Panc1 (cell line): ENCODE measurements around the gene ATL2. TPM values are rescaled to one million over a fixed set of nuclear protein-coding genes. Genes with fewer than 3 reads are reported as not detected.

Experiments
- ATAC-seq: fragments of 200-7000 bp; cut with Tn5 transposase; 2 replicates; pipeline ENCODE4 v1.9.1; 2020; ENCODE audit warnings: mild to moderate bottlenecking, moderate library complexity
- BruUV-seq: library from RNA; stranded (reverse); fragments of 400-500 nt; replicated peaks from 2 replicates; lab custom pipeline; 2021; lab: Mats Ljungman, UMichigan
- CTCF ChIA-PET: fragments of 300-600 bp; sonication (Branson Sonifier 250); formaldehyde crosslinking; loops from one replicate; lab custom pipeline; 2022; ENCODE audit warnings: antibody characterized with exemption; lab: Charles Lee
- POLR2A ChIA-PET: fragments of 300-600 bp; sonication (Branson Sonifier 250); formaldehyde crosslinking; loops from one replicate; lab custom pipeline; 2022; ENCODE audit warnings: antibody characterized with exemption; lab: Charles Lee
- DNase-seq: peaks from one replicate; pipeline ENCODE4 v3.0.0-alpha.2; 2010; ENCODE audit warnings: low read depth, low spot score
- H3K27ac ChIP-seq: 2 replicates; pipeline ENCODE4 v1.5.1; 2011; ENCODE audit warnings: mild to moderate bottlenecking, low read length, inconsistent platforms
- H3K27me3 ChIP-seq: fragments of 200-500 bp; sonication (Bioruptor generic); 2 replicates; pipeline ENCODE4 v1.6.0; 2014; ENCODE audit warnings: low read length, inconsistent platforms; ENCODE audit not compliant: control insufficient read depth, insufficient read depth
- H3K36me3 ChIP-seq: fragments of 200-500 bp; sonication (Bioruptor generic); 2 replicates; pipeline ENCODE4 v1.5.1; 2014; ENCODE audit warnings: inconsistent platforms, mild to moderate bottlenecking, low read length, moderate library complexity; ENCODE audit not compliant: control insufficient read depth, insufficient read depth
- H3K4me1 ChIP-seq: 2 replicates; pipeline ENCODE4 v1.5.1; 2011; ENCODE audit warnings: inconsistent platforms, mild to moderate bottlenecking, low read length, moderate library complexity; ENCODE audit not compliant: control insufficient read depth, insufficient read depth
- H3K4me3 ChIP-seq, 2 experiments: 2 replicates each; pipeline ENCODE4 v1.5.1; 2011 to 2012; ENCODE audit warnings: low read depth in 2 of 2, low read length in 2 of 2, mild to moderate bottlenecking in 2 of 2, inconsistent platforms in 1 of 2, moderate library complexity in 1 of 2
- H3K9me3 ChIP-seq: fragments of 200-500 bp; sonication (Bioruptor generic); 2 replicates; pipeline ENCODE4 v1.5.1; 2014; ENCODE audit warnings: low read depth, mild to moderate bottlenecking, inconsistent platforms, low read length, moderate library complexity; ENCODE audit not compliant: control insufficient read depth, insufficient read depth
- POLR2AphosphoS5 ChIP-seq: IDR thresholded peaks from 2 replicates; pipeline ENCODE4 v1.6.1; 2012; ENCODE audit warnings: mild to moderate bottlenecking, low read depth, low read length, moderate library complexity
- SIN3A ChIP-seq: IDR thresholded peaks from 2 replicates; pipeline ENCODE4 v1.6.1; 2012; ENCODE audit warnings: low read depth, mild to moderate bottlenecking, low read length, moderate library complexity, borderline replicate concordance; ENCODE audit not compliant: insufficient read depth
- TCF7L2 ChIP-seq: IDR thresholded peaks from 2 replicates; pipeline ENCODE4 v1.6.1; 2011; ENCODE audit warnings: mild to moderate bottlenecking, low read depth, low read length, inconsistent platforms
- in situ Hi-C: cut with HindIII; loops from 2 replicates; pipeline ENCODE4 v1.10.0; 2016; ENCODE audit warnings: low sequenced_read_pairs, low pct_unique_long_range_greater_than_20kb
- intact Hi-C: fragments of 100-400 bp; cut with micrococcal nuclease; formaldehyde crosslinking; loops from one replicate; pipeline ENCODE4 v1.10.0; 2022; ENCODE audit not compliant: unreplicated experiment
- total RNA-seq: library from RNA; stranded (reverse); gene quantifications from one replicate; pipeline ENCODE4 v1.2.1, GENCODE V29; 2021; ENCODE audit not compliant: unreplicated experiment
- TF ChIP-seq, protein P1 (sequence below), 2 experiments: IDR thresholded peaks; 2 replicates each; pipeline ENCODE4 v1.6.1; 2011 to 2012; ENCODE audit warnings: low read depth in 2 of 2, control low read depth in 1 of 2, low read length in 1 of 2, mild to moderate bottlenecking in 1 of 2, moderate library complexity in 1 of 2; ENCODE audit not compliant: insufficient read depth in 1 of 2
- TF ChIP-seq, protein P2 (sequence below): fragments of 450-650 bp; IDR thresholded peaks from 2 replicates; pipeline ENCODE4 v1.5.1; 2017; ENCODE audit warnings: mild to moderate bottlenecking

The ATL2 gene
- total RNA-seq, 1 experiment from 2014 or later: 78.7 TPM

DNA sequence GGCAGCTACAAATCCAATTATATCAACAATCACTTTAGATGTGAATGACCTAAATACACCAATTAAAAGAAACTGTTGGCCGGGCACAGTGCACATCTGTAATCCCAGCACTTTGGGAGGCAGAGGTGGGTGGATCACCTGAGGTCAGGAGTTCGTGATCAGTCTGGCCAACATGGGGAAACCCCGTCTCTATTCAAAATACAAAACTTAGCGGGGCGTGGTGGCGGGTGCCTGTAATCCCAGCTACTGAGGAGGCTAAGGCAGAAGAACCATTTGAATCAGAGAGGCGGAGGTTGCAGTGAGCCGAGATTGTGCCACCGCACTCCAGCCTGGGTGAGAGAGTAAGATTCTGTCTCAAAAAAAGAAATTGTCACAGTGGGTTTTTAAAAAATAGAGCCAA is 49.5 kb downstream of the ATL2 start:
- no peaks in the 10 kb centered on the region for H3K27me3 ChIP-seq
- ChIA-PET POLR2A (no interaction called here), CTCF (no interaction called here)
- TF ChIP-seq TCF7L2: no peak
- TF ChIP-seq POLR2AphosphoS5: no peak
- TF ChIP-seq, protein P1, sequence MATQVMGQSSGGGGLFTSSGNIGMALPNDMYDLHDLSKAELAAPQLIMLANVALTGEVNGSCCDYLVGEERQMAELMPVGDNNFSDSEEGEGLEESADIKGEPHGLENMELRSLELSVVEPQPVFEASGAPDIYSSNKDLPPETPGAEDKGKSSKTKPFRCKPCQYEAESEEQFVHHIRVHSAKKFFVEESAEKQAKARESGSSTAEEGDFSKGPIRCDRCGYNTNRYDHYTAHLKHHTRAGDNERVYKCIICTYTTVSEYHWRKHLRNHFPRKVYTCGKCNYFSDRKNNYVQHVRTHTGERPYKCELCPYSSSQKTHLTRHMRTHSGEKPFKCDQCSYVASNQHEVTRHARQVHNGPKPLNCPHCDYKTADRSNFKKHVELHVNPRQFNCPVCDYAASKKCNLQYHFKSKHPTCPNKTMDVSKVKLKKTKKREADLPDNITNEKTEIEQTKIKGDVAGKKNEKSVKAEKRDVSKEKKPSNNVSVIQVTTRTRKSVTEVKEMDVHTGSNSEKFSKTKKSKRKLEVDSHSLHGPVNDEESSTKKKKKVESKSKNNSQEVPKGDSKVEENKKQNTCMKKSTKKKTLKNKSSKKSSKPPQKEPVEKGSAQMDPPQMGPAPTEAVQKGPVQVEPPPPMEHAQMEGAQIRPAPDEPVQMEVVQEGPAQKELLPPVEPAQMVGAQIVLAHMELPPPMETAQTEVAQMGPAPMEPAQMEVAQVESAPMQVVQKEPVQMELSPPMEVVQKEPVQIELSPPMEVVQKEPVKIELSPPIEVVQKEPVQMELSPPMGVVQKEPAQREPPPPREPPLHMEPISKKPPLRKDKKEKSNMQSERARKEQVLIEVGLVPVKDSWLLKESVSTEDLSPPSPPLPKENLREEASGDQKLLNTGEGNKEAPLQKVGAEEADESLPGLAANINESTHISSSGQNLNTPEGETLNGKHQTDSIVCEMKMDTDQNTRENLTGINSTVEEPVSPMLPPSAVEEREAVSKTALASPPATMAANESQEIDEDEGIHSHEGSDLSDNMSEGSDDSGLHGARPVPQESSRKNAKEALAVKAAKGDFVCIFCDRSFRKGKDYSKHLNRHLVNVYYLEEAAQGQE (IDR thresholded peaks at IDR 0.05; ENCODE audit: insufficient read depth in 1 of 2, low read depth in 2 of 2, low read length in 1 of 2): no peak
- TF ChIP-seq, protein P2, sequence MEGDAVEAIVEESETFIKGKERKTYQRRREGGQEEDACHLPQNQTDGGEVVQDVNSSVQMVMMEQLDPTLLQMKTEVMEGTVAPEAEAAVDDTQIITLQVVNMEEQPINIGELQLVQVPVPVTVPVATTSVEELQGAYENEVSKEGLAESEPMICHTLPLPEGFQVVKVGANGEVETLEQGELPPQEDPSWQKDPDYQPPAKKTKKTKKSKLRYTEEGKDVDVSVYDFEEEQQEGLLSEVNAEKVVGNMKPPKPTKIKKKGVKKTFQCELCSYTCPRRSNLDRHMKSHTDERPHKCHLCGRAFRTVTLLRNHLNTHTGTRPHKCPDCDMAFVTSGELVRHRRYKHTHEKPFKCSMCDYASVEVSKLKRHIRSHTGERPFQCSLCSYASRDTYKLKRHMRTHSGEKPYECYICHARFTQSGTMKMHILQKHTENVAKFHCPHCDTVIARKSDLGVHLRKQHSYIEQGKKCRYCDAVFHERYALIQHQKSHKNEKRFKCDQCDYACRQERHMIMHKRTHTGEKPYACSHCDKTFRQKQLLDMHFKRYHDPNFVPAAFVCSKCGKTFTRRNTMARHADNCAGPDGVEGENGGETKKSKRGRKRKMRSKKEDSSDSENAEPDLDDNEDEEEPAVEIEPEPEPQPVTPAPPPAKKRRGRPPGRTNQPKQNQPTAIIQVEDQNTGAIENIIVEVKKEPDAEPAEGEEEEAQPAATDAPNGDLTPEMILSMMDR: no peak
- TF ChIP-seq SIN3A: no peak
- no peak overlapping the region for H3K27ac ChIP-seq
- intact Hi-C loops (no loop called here), in situ Hi-C loops (no loop called here)
- DNase-seq (no peak), ATAC-seq (no peak)
- BruUV-seq: no TSS peak
- no peaks in the 10 kb centered on the region for H3K36me3 ChIP-seq
- H3K4me1 ChIP-seq: no peaks in the 10 kb centered on the region
- H3K4me3 ChIP-seq: no peak overlapping the region
- H3K9me3 ChIP-seq: no peaks in the 10 kb centered on the region

DNA sequence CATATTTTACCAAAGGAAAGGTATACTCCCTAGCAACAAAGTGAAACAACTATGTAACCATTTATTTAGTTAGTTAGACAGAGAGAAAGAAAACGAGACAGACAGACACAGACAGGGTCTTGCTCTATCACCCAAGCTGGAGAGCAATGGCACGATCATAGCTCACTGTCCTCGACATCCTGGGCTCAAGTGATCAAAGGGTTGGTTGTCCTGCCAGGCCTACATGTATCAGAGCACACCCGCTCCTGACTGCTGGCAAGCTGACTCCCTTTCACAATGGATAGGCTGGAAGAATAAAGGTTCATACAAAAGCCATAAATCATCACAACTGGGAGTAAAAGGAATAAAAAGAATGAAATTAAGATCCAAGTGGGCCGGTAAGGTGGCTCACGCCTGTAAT is 53.5 kb downstream of the ATL2 start:
- Histone ChIP-seq H3K36me3 (no peaks in the 10 kb centered on the region), H3K4me3 (no peak overlapping the region), H3K4me1 (no peaks in the 10 kb centered on the region), H3K27ac (no peak overlapping the region), H3K27me3 (no peaks in the 10 kb centered on the region), H3K9me3 (no peaks in the 10 kb centered on the region)
- ChIA-PET POLR2A (no interaction called here), CTCF (no interaction called here)
- intact Hi-C loops (no loop called here), in situ Hi-C loops (no loop called here)
- DNase-seq: no peak
- BruUV-seq: no TSS peak
- ATAC-seq: no peak
- TF ChIP-seq, protein P1 (IDR thresholded peaks at IDR 0.05; ENCODE audit: insufficient read depth in 1 of 2, low read depth in 2 of 2, low read length in 1 of 2): no peak
- TF ChIP-seq SIN3A: no peak
- no peak for TF ChIP-seq TCF7L2
- TF ChIP-seq, protein P2: no peak
- no peak for TF ChIP-seq POLR2AphosphoS5
